Muscle of back (tissue), 11 donors: ENCODE data around the gene LMBRD1. TPM values are rescaled to one million over a fixed set of nuclear protein-coding genes. Genes with fewer than 3 reads are reported as not detected.

Experiments used
- DNase-seq, 3 donors: peaks; one replicate each; pipeline versions ENCODE4 v3.0.0 to v3.0.0-alpha.2; 2013
- polyA plus RNA-seq, 10 donors: library from polyadenylated mRNA; unstranded; fragments of 120-200 nt; gene quantifications; one replicate each; pipeline ENCODE4 v1.2.1, GENCODE V29; 2013; ENCODE audit not compliant: insufficient read length in 10 of 10

The LMBRD1 gene
- polyA plus RNA-seq, 10 donors, result 28.7 to 40.5 (median 34.2) TPM

- peak in 1 of 3 donors; percentile 1 for DNase-seq
Measured at GRCh38 chr6:69647726-69648125, 149.1 kb downstream of the LMBRD1 start.

GRCh38 chr6:69643688-69644087 lies 153.1 kb downstream of the LMBRD1 start:
- no peak for DNase-seq

GRCh38 chr6:69632932-69633331 lies 163.9 kb downstream of the LMBRD1 start:
- DNase-seq, result no peak

- no peak for DNase-seq
Measured at GRCh38 chr6:69631552-69632346, 165.1 kb downstream of the LMBRD1 start.

- DNase-seq, result no peak
Measured at GRCh38 chr6:69630767-69631166, 166.0 kb downstream of the LMBRD1 start.

- no peak for DNase-seq
Measured at GRCh38 chr6:69627625-69628024, 169.2 kb downstream of the LMBRD1 start.

- DNase-seq, result no peak
Measured at GRCh38 chr6:69624944-69625343, 171.9 kb downstream of the LMBRD1 start.

Other genes with a start within 250 kb of the LMBRD1 start
- 1 to 10 TPM; 1.6 to 6.2 (median 2.8) TPM for gene COL19A1, start 69.5 kb upstream of the LMBRD1 start, polyA plus RNA-seq